Measurements from ENCODE around the gene TPRG1L.

DNA sequence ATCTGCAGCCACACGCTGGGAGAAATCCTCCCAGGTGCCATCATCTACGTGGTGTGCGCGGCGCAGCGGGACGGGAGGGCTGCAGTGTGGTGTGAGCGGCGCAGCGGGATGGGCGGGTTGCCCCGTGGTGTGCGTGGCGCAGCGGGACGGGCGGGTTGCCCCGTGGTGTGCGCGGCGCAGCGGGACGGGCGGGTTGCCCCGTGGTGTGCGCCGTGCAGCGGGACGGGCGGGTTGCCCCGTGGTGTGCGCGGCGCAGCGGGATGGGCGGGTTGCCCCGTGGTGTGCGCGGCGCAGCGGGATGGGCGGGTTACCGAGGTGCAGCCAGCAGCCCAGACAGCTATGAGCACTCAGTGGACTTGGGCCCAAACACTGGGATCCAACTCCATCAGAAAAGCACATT lies 20.4 kb downstream of the TPRG1L start:
- TF ChIP-seq, protein P1, sequence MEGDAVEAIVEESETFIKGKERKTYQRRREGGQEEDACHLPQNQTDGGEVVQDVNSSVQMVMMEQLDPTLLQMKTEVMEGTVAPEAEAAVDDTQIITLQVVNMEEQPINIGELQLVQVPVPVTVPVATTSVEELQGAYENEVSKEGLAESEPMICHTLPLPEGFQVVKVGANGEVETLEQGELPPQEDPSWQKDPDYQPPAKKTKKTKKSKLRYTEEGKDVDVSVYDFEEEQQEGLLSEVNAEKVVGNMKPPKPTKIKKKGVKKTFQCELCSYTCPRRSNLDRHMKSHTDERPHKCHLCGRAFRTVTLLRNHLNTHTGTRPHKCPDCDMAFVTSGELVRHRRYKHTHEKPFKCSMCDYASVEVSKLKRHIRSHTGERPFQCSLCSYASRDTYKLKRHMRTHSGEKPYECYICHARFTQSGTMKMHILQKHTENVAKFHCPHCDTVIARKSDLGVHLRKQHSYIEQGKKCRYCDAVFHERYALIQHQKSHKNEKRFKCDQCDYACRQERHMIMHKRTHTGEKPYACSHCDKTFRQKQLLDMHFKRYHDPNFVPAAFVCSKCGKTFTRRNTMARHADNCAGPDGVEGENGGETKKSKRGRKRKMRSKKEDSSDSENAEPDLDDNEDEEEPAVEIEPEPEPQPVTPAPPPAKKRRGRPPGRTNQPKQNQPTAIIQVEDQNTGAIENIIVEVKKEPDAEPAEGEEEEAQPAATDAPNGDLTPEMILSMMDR (IDR thresholded peaks at IDR 0.05; ENCODE audit: insufficient read depth, low read depth, low read length), result no peak
- no peak for TF ChIP-seq EZH2 (IDR thresholded peaks at IDR 0.05; ENCODE audit: insufficient read depth, low read length)
